ENCODE results near the gene ANK3.

Gene ANK3

DNA sequence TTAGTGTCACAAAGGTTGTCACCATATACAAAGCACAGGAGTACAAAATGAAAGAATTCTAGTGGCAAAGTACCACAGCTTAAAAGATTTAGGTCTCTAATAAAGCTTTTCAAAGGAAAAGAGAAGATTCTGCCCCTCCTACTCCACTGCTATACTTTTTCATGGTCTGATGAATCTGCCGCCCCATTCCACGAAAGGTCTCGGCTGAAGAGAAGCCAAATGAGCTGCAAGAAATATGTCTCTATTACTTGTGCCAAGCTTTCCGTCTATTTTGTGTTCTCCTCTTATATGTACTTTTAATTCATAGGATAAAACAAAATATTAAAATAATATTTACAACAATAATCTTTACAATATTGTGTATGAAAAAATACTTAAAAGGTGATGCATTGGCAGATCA lies 222.6 kb downstream of the ANK3 start:
- no peak for DNase-seq

DNA sequence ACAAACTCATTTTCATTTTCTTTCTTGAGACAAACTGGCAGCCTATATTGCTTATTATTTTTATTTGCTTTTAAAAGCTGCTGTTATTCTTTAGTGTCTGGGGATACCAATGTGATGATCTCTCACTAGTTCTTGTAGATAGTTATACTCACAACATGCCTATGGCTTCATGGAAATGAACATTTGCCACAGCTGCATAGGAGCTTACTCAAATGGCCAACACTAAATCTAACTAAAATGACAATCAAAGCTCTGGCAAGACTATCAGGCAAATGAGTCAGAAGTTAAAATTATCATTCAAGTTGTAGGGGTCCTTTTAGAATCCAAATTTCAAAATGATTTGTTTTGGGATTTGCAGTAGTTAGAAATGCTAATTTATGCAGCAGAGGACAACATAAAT lies 225.9 kb downstream of the ANK3 start:
- no peak for DNase-seq

DNA sequence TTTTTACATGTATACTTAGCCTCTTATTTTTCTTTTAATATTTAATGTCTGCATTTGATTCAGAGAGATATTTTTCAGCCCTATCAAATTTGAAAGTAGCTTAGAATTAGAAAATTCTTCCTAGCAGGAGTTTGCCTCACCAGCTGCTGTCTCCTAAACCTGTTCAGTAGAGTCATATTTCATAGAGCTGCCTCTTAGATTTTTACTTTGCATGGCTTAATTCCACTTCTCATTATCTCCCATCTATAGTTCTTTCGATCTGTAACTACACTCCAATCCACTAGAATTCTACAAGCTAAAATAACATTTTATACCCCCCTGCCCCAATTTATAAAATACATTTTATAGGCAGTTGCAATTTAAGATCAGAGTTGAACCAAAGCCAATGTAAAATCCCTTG lies 227.0 kb downstream of the ANK3 start:
- no peak for DNase-seq

DNA sequence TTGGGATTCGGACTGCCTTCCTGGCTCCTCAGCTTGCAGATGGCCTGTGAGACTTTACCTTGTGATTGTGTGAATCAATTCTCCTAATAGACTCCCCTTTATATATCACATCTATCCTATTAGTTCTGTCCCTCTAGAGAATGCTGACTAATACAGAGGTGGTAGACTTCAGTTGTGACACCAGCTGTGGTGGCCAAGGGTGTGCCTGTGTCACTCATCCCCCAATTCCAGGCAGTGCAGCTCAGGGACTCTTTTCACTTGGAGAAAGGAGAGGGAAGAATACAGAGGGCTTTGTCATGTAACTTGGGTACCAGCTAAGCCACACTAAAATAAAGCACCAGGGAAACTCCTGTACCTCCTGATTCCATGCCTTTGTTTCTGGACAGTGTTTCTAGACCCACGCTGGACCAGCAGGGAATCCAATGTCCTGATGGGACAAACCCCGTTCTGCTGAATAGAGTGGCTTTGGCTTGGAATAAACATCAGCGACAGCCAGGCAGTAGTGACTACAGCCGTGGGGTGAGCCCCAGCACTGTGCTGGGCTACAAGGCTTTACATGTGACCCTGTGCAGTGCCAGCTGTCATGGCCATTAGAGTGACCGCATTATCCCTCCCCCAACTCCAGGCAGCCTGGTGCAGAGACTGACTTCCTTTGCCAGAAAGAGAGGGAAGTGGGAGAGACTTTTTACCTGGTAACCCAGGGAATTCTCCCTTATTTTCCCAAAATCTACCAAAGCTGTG lies 233.6 kb downstream of the ANK3 start:
- no peak for DNase-seq

DNA sequence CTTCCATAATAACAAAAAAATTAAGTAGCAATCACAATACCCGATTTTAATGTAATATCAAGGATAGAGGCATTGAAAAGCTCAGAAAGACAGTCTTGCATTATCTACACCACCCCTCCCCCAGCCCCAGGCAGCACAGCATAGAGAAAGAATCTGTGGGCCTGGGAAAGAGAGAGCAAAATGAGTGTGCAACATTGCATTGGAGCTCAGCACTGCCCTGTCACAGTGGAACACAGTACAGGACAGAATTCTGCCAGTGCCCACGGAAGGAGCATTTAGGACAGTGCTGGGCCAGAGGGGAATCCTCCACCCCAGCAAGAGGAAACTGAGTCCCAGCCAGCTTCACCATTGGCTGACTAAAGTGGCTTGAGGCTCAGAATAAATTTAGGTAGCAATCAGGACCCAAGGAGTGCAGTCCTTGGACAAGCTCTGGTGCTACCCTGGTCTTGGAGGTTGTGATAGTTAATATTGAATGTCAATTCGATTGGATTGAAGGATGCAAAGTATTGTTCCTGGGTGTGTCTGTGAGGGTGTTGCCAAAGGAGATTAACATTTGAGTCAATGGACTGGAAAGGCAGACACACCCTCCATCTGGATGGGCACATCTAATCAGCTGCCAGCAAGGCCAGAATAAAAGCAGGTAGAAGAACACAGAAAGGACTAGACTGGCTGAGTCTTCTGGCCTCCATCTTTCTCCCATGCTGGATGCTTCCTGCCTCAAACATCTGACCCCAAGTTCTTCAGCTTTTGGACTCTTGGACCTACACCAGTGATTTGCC lies 234.4 kb downstream of the ANK3 start:
- no peak for DNase-seq

DNA sequence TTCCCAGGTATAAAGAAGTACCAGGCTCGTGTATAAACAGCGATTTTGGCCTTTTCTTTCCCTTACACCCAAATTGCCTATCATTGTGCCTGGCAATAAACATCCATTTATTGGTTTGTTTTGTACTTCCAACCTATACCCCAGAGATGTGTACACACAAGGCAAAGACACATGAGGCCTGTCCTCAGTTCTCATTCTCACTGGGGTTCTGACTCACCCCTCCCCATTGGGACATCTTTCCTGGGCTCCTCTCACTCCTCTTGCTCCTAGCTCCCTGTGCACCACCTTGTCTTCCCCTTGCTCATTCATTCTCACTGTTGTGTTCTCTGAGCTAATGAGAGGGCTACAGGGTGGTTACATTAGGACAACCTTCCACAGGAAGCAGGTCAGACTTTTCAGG lies 240.7 kb downstream of the ANK3 start:
- no peak for DNase-seq

DNA sequence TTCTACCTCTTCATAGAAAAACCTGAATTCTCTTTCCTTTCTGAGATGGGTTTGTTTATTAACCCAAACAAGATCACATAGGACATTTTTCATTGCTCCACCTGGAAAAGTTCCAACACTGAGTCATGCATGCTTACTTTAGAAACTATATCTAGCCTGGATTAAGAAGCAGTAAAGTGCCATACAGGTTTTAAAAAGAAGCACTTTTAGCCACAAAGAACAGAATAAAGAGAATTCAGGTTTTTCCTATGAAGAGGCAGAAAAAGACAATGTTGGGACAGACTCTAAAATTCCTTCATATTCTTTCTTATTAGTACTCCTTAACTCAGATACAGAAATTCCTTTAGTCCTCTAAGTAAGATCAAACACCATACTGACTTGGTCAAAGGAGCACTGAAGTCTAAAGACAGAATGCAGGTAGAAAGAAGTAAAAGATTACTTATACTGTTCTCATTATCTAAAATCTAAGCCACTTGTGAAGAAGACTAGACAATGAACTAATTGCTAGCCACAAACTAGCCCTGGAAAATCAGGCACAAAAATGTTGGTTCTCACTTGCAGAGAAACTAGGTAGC lies 241.3 kb downstream of the ANK3 start:
- DNase-seq: no peak

DNA sequence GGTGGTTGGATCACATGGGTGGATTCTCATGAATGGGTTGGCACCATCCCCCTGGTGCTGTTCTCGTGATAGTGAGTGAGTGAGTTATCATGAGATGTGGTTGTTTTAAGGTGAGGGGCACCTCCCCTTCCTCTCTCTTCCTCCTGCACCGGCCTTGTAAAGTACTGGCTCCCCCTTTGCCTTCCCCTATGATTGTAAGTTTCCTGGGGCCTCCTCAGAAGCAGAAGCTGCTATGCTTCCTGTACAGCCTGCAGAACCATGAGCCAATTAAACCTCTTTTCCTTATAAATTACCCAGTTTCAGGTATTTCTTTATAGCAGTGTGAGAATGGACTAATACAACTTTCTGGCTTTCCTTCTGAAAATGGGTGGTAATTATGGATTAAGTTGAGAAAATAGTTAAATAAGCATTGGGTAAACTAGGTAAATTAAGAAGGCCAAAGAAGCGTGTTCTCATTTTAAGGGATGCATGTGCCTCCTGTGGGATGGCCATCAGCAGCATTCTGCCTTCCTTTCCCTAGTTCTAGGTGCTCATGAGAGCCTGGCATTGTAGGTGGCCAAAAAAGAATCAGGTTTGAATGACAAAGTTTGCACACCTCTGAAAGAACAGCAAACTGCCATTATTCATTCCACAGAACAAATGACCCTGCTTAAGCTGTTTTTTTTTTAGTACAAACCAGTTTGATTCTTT lies 242.0 kb downstream of the ANK3 start:
- DNase-seq: no peak

DNA sequence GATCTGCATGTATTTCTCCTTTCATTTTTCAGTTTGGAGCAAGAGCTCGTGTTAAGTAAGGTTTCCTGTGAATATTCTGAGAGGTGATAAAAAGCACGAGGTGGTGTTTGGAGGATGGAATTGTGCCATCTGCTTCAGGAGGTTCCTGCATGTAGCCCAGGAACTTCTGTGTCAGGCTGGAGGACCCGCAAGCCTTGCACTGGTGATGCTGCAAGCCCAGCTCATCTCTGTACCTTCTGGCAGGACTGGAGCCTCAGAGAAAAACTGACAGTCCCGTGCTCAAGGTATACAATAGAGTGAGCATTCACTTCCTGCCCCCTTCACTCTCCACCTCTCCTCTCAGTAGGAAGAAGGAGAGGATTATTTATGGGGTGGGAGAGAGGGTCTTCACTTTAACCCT lies 242.7 kb downstream of the ANK3 start:
- DNase-seq: no peak

DNA sequence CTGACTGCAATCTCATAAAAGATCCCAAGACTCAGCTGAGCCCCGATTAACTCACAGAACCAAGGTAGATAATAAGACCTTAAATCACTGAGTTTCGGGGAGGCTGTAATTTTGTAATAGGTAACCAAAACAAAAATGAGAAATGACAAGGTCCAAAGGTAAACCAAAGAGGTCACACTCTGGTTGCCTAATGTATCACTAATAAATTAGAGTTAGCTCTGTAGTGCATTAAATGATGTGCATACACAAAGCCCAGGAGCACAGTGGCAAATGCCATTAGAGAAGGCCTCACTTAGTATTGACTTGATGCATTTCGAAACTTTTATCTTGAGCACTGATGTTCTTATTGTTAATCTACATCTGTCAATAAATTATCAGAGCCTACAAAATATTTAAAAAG lies 245.6 kb downstream of the ANK3 start:
- no peak for DNase-seq

DNA sequence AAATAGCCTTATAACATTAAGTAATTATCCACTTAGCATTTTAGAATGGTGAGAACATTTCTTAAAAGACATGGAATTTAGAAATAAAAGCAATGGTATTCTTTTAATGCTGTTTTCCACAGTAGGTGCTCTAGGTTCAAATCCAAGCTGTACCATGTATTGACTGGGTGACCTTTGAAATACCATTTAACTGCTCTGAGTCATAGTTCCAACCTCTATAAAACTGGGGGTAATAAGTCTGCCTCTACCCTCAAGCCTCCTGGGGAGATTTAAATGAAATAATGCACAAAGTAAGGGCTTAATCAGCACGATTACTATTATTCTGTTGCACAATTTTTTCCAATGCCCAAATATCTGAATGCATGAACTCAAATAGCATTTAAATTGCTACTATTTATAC lies 246.9 kb downstream of the ANK3 start:
- no peak for DNase-seq

DNA sequence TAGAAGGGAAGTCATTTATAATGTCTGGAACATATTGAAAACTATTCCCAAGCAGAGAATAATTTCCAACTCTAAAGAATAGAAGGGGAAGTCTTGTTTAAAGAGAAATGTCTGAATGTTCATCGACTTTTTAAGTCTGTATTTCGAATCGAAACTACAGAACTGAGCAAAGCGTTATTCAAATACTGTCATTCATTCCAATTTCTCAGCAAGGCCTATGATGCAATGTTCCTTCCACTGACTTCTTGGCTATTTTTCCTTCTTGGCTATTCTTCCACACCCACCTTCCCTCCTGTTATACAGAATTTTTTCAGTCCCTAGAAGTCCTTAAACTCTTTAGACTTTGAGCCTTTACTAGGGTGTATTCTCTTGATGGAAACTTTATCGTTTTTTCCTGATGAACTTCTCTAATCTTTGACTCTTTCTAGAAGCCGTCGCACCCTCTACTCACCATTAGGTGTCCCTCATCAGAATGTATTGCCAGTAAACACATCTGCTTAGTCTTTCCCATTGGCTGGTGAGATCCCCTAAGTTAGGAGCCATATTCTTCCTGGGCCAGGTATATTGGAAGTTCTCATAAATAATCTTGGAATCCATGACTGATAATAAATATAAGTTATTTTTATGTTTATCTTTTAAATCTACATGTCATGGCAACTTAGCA lies 247.6 kb downstream of the ANK3 start:
- DNase-seq: no peak

DNA sequence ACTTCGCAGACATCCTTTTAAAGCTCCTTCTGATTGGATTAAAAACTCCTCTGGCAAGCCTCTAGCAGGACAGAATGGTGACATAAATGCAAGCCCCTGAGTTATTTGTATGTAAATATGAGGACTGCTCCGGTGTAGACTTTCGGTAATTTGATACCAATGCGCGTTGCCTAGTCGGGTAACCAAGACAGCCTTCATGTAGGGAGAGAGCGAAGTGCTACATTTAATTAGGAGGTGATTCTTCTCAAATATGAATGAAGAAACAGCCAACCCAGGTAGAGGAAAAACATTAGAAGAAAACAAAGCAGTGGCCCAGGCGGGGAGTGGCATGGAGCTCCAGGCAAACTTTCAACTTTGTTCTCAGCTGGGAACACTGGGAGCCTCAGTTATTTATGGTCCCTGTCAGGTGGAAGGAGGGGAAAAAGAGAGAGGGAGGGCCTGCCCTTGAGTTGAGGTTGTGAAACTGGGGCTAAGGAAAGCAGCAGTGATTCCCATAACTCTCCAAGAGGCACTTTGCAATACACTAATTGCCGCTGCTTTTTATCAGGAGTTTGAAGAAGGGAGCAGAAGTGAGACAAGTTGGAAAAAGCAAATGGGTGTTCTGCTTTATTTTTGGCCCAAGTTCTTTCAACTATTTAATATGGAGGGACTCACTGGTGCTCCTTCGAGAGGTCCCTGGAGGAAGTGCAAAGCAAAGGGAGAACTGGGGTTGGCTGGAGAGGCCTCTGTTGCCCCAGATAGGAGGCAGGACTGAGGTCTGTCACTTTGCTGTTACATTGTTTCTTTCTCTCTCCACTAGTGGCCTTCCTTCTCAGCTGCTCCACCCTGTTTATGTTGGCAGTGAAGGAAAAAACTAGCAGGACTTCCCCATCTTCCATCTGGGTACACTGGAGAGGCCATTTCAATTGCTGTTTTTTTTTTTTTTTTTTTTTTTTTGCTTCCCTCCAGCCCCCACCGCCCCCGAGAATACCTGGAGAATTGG lies 248.7 kb downstream of the ANK3 start:
- DNase-seq: no peak

DNA sequence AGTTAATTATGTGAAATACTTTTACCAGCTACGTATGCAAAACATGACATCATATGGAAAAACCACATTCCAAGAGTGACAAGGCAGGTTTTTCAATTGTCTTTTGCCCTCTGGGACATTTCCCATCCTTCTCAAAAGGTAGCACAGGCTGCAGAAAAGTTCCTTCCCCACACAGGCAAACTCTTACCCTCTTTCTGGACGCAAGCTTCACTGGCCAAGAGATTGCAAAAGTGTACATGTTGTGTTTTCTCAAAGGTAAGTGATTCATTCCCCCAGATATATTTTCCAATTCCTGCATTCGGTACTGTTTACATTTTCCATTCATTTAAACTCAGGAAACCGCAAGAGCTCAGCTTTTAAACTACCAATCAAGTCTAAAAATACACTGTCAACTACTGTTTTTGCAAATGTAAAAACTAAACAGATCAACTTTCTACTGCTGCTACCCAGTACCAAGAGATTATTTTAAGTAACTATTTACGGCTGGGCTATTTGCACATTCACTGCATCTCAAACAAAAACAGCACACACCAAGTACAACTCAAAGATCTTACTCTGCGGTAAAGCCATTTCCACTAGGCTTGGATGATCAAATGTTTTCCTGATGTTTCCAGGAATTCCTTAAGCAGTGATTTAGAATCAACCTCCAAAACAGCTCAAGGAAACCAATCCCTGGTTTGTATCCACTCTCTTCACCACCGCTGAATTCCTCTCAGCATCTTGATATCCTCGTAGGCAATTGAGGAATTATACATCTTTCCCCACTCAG lies 249.7 kb downstream of the ANK3 start:
- DNase-seq: no peak

DNA sequence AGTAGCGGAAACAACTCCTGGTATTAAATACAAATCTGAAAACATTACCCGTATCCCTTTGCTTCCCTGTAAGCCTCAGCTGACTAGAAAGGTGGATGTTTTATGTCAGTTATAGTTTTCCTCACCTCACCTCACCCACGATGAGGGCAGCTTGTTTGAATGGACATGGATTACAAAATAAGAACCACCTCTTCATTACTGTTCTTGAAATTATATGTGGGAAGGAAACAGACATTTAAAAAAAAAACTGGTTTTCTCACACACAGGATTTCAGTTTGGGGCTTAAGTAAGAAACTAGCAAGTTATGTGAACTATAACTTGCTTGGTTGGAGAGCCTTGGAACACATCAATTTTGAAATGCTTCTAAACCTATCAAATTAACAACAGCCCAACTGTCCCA lies 250.4 kb downstream of the ANK3 start:
- no peak for DNase-seq

DNA sequence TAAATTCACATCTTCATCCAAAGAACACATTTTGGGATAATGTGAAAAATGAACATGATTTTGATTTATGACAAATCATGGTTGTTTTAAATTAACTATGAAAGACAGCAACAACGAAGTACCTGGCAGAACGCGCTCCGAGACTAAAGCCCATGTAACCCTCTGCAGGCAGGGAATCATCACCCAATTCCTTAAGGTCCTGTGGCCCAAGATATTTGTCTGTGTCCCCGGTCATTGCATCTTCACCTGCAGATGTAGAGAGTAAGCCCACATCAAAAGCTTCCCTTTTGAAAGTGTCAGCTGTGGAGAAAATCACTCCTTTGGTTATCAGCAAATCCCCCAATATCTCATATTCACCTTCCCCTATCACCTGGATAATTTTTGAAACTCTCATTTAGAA lies 250.8 kb downstream of the ANK3 start:
- no peak for DNase-seq

DNA sequence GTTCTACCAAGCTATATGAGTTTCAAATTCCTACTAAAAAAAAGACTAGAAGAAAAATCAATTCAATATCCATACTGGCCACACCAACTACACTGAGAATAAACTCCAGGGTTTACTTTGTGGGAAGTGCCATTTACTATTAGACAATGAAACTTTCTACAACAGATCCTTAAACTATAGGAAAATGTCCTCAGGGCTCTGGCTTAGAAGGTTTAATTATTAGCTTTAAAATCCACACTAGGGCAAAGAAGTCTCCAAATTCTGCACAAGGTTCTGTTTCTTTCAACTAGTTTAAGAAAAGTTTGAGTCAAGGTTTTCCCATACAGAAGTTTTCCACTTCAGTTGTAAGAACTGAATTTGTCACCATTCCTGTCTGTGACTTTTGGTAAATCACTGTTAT lies 251.6 kb downstream of the ANK3 start:
- no peak for DNase-seq

DNA sequence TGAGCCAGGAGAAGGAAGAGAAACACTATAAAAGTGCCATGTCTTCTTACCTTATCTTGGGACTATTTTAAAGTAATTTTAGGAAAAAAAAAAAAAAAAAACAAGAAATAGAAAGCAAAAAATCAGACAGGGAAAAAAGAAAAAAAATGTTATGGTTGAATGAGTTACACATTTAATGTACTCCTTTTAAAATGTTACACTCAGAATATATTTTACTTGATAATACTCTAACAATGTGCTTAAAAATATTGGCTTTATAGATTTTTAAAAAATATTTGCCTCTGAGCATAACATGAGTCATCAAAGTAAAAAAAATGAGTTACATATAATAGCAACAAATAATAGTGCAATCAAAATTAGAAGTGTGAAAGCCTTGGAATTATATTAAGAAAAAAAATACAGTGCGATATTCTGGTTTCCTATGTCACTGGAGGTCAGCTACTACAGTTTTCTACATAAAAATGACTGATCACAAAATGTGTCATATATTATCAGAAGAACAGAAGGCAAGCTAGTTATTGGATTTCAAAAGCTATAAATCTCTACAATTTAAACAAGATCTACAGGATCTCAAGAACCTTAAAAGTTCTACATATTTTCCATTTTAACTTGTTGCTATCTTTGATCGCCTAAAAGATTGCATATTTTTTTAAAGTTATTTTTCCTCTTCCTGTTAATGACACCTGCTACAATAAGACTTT lies 252.2 kb downstream of the ANK3 start:
- DNase-seq: no peak

DNA sequence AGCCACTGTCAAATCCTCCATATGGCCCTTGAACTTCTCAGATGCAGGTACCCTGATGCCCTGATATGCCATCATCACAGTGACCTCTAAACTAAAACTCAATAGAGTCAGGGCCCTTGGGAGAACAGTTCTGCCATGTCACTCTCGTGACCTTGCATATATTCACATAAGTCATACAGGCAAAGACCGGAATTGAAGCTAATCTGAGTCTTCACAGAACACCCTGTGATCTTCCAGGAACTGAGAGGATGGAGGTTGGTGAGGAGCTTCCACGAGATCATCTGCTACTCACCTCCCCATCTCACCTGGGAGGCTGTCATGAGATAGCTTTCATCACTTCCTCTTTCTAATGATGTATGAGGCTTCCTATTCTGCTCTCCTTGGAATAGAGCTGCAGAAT lies 254.7 kb downstream of the ANK3 start:
- no peak for DNase-seq

DNA sequence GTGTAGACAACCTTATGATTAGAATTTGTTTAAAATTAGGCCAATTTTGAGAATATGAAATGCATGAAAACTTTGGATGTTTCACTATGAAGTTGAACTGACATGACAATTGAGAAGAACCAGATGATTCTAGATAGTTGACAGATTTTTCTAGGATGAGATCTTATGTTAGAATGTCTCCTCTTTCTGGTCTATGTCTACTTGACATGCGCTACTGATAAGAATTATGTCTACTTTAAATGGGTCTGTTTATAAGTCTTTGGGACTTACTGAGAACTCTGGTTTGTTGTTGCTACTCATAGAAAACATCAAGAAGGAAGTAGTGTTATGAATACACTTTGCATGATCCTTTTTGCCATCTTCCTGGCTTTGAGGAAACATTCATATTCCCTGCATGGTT lies 255.1 kb downstream of the ANK3 start:
- DNase-seq: no peak
